IMR-90 (cell line): ENCODE data around the gene SEMA6A.

Experiments
- CTCF ChIP-seq: conservative IDR thresholded peaks from 2 replicates; pipeline ENCODE4 v1.5.1; 2012; ENCODE audit warnings: mild to moderate bottlenecking, low read depth, low read length, improper control_type of control experiment
- POLR2A ChIP-seq: IDR thresholded peaks from 2 replicates; pipeline ENCODE4 v1.6.1; 2012; ENCODE audit warnings: mild to moderate bottlenecking, low read depth, low read length
- RFX5 ChIP-seq: IDR thresholded peaks from 2 replicates; pipeline ENCODE4 v1.8.0; 2012; ENCODE audit warnings: low read depth, mild to moderate bottlenecking, low read length, moderate library complexity

DNA sequence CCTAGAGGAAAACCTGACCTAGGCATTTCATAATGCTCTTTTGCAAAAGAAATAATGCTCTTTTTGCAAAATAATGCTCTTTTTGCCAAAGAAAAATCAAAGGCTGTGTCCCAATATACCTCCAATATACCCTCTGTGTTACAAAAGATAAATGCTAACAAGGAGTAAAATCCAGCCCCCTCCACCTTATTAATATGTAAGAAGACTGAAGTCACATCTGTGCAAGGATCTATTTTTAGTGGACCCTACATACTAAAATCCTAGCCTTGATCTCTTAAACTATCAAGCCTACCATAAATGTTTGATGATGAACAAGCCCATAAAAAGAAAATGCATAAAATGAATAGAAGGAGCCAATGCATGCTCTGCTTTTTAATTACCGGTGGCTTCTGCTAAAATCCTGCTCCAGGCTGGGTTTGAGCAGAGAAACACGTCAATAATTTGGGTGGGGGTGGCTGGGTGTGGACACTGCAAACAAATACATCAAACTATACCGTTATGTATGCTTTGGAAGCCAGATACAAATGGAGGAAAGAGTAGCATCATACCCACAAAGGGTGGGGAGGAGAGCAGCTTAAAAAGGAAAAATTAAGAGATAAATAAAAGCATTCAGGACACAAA is 131.6 kb downstream of the SEMA6A start:
- no peak for TF ChIP-seq CTCF
- no peak for TF ChIP-seq POLR2A
- TF ChIP-seq RFX5: no peak
